ENCODE results near the gene TMC8.

Gene TMC8

GRCh38 chr17:78124081-78124835, 6.3 kb upstream of the TMC8 start:
- DNase-seq (ENCODE audit: low spot score), result no peak

GRCh38 chr17:78124836-78125137, 5.8 kb upstream of the TMC8 start:
- DNase-seq (ENCODE audit: low spot score), result no peak

DNA sequence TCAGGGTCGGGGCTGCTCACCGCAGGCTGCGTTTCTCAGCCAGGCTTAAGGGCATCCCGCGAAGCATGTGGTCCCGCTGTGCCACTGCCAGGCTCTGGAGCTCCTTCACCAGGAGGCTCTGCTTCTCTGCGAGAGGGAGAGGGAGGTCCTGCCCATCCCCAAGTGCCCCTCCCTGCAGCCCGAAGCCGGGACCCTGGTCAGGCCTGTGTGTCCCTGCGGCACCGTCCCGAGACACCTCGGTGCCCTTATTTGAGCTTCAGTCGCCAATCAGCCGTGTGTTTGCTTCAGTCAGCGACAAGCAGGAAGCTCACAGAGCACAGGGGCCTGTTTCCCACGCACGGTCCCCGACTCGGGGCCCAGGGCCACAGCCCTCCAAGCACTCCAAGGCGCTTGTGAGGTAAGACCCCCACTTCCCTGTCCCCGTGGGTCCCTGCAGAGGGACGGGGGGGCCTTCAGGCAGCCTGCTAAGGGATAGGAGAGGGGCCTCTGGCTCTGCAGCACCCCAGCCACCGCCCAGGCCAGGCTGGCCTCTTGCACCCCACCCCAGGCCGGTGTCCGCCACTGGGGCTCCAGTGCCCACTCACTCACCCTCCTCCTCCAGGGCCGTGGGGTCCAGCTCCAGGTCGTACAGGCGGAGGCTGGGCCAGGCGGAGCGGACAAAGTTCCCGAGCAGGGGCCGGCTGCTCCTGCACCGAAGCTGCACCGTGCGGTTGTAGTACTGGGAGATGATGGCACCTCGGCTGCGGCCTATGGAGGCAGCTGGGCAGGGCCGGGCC, 5.2 kb upstream of the TMC8 start:
- DNase-seq (ENCODE audit: low spot score), result no peak

GRCh38 chr17:78125976-78126894, 4.3 kb upstream of the TMC8 start:
- DNase-seq (ENCODE audit: low spot score), result peak; percentile 33

DNA sequence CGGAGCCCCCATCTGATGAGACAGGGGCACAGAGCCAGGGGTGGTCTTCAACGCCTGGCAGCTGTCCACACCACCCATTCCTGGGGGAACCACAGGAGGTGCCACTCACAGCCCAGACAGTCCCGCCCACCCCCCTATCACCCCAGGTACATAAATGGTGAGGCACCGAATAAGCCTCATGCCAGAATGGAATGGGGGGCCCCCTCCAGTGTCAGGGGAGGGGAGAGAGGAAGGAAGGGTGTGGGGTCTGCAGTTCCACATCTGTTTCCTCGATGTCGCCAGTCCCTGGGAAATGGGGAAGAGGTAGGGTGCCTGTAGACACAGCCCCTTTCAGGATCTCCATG, 3.7 kb upstream of the TMC8 start:
- no peak for DNase-seq (ENCODE audit: low spot score)

DNA sequence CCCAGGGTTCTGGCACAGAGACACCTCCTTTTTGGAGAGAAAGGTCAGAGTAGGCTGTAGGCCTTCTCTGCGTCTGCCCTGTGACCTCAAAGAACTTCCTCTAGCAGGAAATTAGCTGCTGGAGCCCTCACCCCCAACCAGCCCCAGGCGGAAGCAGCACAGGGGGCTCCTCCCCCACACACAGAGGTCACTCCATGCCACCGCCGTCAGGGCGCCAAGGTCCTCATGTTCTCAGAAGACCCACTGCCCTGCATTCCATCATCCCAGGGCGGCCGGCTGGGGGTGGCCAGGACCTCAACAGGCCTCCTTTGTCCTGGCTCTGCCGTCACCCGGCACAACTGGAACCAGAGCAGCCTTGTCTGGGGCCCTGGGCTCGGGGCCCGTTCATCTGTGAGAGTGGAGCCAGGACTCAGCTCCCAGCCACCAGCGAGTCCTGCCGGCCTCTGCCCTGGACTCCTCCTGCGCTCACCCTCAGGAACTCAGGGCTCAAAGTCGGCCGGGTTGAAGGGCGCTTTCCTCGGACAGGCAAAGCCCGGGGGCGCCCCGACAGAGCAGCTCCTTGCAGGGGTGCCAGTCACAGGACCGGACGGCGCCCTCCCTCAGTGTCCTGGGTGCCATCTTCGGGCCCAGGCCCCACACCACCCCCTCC, 3.2 kb upstream of the TMC8 start:
- peak; percentile 93 for DNase-seq (ENCODE audit: low spot score)

- DNase-seq (ENCODE audit: low spot score), result no peak
These were observed 2.6 kb upstream of the TMC8 start for GRCh38 chr17:78127888-78128550.

GRCh38 chr17:78128551-78129350, 1.8 kb upstream of the TMC8 start, which contains the start of gene TMC6:
TMC6 (minus strand) TSS chr17:78128755; CDS start chr17:78126832, 1,923 bp downstream.
- peak; percentile 46 for DNase-seq (ENCODE audit: low spot score)

DNA sequence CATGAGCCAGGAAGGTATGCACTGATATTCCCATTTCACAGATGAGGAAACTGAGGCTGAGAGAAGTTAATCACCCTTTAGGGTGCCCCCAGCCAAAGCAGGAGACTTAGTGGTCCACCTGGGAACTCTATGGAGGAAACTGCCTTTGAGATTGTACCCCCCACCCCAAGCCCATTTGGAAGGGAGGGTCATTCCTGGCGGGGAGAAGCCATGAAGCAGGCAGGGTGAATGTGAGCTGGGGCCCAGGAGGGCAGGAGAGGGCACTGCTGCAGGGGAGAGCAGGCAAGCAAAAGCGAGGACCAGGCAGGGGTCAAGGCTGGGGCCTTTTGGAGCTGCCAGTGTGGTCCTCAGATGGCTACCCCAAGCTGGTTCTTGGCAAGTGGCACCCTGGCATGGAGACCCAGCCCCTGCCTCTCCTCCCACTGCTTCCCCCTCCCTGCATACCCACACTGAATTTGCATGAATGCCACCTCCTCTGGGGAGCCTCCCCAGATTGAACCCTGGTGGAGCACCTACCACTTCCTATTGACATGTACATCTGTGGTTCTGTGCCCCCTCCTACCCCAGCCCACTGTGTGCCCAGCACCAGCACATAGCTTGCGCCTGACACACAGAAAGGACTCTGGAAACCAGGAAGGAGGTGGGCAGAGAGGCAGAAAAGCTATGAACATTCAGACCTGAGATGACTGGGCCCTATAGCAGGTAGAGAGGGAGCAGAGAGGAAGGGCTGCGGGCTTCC, 1.1 kb upstream of the TMC8 start:
- DNase-seq (ENCODE audit: low spot score), result no peak

- no peak for DNase-seq (ENCODE audit: low spot score)
These were observed 508 bp upstream of the TMC8 start for GRCh38 chr17:78130090-78130436.

DNA sequence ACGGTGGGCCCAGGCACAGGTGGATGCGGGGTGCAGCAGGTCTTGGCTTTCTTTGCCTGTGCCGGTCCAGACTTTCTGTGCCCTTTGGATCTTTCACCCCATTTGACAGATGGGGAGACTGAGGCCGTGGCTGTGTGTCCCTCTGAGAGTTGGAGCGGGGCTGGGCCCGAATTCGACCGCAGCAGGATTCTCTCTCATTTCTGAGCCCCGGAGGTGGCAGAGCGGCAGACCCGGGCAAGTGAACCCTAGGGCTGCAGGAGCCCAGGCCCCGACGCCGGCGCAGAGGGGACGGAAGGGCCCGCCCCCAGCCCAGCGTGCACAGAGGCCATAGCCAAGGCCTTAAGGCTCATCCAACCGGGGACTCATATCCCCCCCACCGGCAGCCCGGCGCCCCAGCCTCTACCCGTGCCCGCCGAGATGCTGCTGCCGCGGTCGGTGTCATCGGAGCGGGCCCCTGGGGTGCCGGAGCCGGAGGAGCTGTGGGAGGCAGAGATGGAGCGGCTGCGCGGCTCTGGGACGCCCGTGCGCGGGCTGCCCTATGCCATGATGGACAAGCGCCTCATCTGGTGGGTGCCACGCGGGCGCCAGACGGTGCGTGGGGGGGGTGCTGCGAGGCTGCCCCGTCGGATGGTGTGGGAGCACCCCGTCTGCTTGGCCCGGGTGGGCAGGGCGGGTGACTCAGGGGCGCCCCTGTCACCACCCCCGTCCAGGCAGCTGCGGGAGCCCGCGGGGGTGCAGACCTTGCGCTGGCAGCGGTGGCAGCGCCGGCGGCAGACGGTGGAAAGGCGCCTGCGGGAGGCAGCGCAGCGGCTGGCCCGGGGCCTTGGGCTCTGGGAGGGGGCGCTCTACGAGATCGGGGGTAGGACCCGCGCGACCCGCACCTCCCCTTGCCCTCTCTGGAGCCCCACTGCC, 857 bp downstream of the TMC8 start:
- DNase-seq (ENCODE audit: low spot score), result no peak

DNA sequence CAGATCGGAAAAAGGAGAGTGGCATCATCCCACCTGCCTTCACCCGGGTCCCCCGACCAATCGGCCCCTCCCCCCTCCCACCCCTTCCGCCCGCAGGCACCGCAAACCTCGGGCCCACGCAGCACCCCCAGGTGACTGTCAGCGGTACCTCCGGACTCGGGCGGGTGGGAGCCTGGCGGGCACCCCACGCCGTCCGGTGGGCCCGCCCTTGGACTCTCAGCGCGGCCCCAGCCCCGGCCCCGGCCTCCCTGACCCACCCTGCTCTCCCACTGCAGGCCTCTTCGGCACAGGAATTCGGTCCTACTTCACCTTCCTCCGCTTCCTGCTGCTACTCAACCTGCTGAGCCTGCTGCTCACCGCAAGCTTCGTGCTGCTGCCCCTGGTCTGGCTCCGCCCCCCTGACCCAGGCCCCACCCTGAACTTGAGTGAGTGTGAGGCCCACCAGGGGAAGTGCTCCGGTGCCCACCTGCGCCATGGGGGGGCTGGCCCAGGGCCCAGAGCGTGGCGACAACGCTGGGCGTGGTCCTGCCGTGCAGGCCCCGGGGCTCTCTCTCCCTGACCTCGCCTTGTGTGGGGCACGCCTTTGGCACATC, 1.6 kb downstream of the TMC8 start:
- DNase-seq (ENCODE audit: low spot score), result no peak

- no peak for DNase-seq (ENCODE audit: low spot score)
These were observed 2.2 kb downstream of the TMC8 start for GRCh38 chr17:78132767-78133178.

GRCh38 chr17:78133179-78133951, 2.8 kb downstream of the TMC8 start:
- DNase-seq (ENCODE audit: low spot score), result no peak

DNA sequence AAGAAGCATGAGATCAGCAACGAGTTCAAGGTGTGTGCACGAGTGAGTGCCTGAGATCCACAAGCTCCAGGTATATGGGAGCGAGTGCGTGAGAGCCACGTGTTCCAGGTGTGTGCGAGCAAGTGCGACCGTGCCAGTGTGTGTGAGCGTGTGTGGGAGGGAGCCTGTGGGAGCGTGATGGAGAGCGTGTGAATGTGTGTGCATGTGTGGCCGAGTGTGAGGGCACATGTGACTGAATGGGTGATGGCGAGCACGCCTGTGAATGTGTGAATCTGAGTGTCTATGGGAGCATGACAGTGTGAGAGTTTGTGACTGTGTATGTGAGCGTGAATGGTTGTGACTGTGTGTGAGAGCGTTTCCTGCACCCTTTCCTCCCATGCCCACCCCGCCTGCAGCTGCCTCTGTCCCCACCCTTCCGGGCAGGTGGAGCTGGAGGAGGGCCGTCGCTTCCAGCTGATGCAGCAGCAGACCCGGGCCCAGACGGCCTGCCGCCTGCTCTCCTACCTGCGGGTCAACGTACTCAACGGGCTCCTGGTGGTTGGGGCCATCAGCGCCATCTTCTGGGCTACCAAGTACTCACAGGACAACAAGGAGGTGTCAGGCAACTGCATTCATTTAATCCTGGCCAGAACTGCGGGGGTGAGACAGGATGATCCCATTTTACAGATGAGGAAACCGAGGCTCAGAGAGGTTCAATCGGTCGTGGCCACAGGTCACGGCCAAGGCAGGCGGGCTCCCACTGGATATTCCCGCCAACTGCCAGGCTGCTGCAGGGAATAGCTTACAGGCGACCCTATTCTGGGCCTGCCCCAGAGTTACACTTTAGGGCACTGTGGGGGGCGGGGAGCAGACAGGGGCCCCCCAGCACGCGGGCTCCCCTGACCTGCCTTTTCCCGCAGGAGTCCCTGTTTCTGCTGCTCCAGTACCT, 3.7 kb downstream of the TMC8 start:
- DNase-seq (ENCODE audit: low spot score), result peak; percentile 55

DNA sequence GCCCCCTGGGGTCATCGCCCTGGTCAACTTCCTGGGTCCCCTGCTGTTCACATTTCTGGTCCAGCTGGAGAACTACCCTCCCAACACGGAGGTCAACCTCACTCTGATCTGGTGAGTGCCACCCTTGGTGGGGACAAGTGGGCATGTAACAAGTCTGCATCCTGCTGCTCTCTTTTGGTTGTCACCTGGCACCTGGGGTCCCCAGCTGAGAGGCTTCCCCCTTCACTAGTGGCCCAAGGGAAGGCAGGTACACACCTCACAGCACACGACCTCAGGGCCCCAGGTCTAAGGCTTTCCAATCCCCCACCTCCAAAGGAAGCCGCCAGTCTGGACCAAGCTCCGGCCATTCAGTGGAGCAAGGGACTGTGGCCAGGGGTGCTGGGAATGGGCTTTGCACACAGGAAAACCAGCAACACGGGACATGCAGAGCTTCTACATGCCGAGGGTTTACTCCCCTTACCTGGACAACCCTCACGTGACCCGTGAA, 4.4 kb downstream of the TMC8 start:
- no peak for DNase-seq (ENCODE audit: low spot score)

Data from kidney capillary endothelial cell (primary cell).